RWPE1 (cell line): ENCODE results near the gene MSH5.

Experiments used
- CTCF ChIA-PET: fragments of 350-600 bp; sonication (Branson Sonifier 250); formaldehyde crosslinking; extraction: SDS; loops from one replicate; lab custom pipeline; 2021; lab: Yijun Ruan, JAX
- POLR2A ChIA-PET: fragments of 400-600 bp; formaldehyde crosslinking; extraction: SDS; loops from one replicate; lab custom pipeline; 2020; ENCODE audit warnings: antibody characterized with exemption; ENCODE audit not compliant: low non-redundant PET; lab: Yijun Ruan, JAX
- DNase-seq: peaks from one replicate; pipeline ENCODE4 v3.0.0; 2012; ENCODE audit warnings: low spot score
- H3K27ac ChIP-seq: fragments of 450-650 bp; 2 replicates; pipeline ENCODE4 v1.5.1; 2017
- CTCF ChIP-seq: fragments of 450-650 bp; conservative IDR thresholded peaks from 2 replicates; pipeline ENCODE4 v1.5.1; 2017; ENCODE audit warnings: low read depth, mild to moderate bottlenecking

MSH5 gene

GRCh38 chr6:31770860-31771259 is 31.1 kb downstream of the MSH5 start:
- ChIA-PET CTCF (interaction anchor here (0.6 to 2.1 kb wide), 3 partner anchors 36 to 93 kb away, joined by 5 to 11 read pairs (median 8); partner anchors contain the start of gene LSM2), POLR2A (interaction anchor here (0.7 kb wide), 1 partner anchor 41 kb away, joined by 4 read pairs; no protein-coding TSS in a partner anchor)
- no peak for DNase-seq
- TF ChIP-seq CTCF = no peak
- 0 out of 2 replicates have a peak overlapping the region, but pooled peaks have one; percentile 23 for H3K27ac ChIP-seq

DNA sequence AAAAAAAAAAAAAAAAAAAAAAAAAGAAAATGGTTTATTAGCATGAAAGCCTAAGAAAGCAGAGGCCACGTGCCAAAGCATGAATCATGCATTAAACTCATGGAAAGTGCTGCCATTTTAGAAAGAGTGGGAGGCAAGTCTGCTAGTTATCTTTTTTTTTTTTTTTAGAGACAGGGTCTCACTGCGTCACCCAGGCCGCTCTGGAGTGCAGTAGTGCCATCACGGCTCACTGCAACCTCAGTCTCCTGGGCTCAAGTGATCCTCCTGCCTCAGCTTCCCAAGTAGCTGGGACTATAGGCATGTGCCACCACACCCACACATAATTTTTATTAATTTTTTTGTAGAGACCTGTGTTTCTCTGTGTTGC is 32.2 kb downstream of the MSH5 start:
- DNase-seq = no peak
- H3K27ac ChIP-seq = peak overlapping the region; percentile 38
- ChIA-PET POLR2A (no interaction called here), CTCF (interaction anchor here (0.7 kb wide), 1 partner anchor 11 kb away, joined by 3 read pairs; no protein-coding TSS in a partner anchor)
- no peak for TF ChIP-seq CTCF

DNA sequence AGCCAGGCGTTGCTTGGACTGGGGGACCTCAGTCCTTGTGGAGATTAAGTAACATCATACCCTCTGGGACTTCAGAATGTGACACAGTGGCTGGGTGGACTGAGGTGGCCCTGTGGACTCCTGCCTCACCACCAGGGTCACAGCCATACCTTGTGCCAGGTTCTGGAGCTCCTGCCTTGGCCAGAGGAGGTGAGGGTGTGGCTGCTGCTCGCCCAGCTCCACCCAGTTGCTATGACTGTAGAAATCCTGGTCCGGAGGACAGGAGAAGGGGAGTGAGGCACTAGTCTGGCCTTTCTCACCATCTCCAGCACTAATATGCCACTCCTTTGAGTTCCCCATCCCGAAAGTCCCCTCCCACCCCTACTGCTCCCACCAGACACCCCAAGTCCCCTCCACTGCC is 35.4 kb downstream of the MSH5 start:
- peak; percentile 26 for DNase-seq
- CTCF ChIA-PET = interaction anchor here (0.6 to 1.6 kb wide), 3 partner anchors 16 to 55 kb away, joined by 3 to 8 read pairs (median 4); no protein-coding TSS in a partner anchor
- no peak for TF ChIP-seq CTCF
- POLR2A ChIA-PET = no interaction called here
- H3K27ac ChIP-seq = peak overlapping the region; percentile 89

DNA sequence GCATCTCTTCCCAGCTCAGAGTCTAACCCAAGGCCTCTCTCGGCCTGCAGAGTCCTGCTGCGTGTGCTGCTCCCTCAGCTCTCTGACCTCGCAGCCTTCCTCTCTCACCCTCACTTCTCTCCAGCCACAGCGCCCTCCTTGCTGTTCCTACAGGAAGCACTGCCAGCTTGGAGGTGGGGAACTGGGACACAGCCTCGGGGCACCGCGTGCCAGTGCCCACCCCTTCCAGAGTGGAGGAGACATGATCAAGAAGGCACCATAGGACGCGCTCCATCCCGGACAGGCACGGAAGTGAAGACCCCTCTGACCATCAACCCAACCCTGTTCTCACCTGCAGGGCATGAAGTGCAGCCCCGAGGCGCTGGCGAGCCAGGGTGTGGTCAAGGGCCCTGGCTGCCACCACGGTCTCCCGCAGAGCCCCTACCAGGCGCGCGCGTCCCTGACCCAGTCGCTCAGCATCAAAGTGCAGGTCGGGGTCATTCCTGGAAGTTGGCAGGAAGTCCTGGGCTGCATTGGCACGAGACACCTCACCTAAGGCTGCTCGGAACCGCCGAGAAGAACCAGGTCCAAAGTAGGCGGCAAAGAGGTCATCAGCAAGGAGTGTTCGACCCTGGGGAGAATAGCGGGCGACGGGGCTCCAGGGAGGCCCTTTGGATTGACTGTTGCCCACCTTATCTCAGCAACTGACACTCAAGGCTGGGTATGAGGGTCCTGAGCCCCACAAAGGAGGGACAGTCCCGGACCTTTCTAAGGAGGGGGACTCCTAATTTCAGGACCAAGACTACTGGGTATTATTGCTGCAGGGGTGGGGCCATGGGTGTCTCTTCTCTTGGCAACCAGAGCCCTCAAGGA is 36.1 kb downstream of the MSH5 start:
- ChIA-PET POLR2A (no interaction called here), CTCF (interaction anchor here (1.0 to 1.6 kb wide), 2 partner anchors 15 to 54 kb away, joined by 3 to 4 read pairs; no protein-coding TSS in a partner anchor)
- peak overlapping the region; percentile 89 for H3K27ac ChIP-seq
- no peak for DNase-seq
- TF ChIP-seq CTCF = no peak

DNA sequence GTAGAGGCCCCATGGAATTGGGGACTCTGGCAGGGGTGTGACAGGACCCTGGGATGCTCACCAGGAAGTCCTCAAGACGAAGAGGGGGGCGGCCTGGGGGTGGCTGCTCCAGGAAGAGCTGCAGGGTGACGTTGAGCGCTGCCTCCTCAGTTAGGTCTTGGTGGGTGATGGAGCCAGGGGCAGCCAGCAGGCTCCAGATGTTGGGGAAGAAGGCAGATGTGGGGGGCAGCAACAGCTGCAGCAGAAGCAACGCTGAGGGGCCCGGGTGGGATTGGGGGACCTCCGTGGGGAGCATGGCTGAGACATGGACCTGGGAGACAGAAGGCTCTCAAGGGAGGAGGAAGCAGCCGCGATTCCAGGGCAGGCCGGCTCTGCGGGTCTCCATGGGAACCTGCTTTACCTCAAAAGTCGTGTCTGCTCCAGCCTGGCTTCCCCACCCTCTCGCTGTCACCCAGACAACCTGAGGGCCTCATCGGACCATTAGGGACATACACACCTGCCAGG is 36.7 kb downstream of the MSH5 start:
- CTCF ChIA-PET = no interaction called here
- POLR2A ChIA-PET = no interaction called here
- DNase-seq = peak; percentile 27
- TF ChIP-seq CTCF = no peak
- H3K27ac ChIP-seq = peak overlapping the region; percentile 89

GRCh38 chr6:31776989-31777666 is 37.3 kb downstream of the MSH5 start, which contains the start of gene VWA7:
TSS of gene VWA7 (minus strand) at chr6:31777328. CDS start at chr6:31776779, 549 bp downstream.
- no peak for TF ChIP-seq CTCF
- POLR2A ChIA-PET = no interaction called here
- peak within 1 kb of the TSS; percentile 89 for H3K27ac ChIP-seq
- CTCF ChIA-PET = interaction anchor here (0.5 to 0.7 kb wide), 2 partner anchors 14 to 37 kb away, joined by 3 read pairs; no protein-coding TSS in a partner anchor
- peak; percentile 94 for DNase-seq
